ENCODE data around the gene NBEA.

The NBEA gene

GRCh38 chr13:35694549-35695447 lies 752.7 kb downstream of the NBEA start:
- CTCF ChIA-PET = no interaction called here
- no peak for TF ChIP-seq ZNF366 (tag by site-specific recombination; conservative IDR thresholded peaks at IDR 0.05)
- TF ChIP-seq ZNF37A (tag by site-specific recombination; IDR thresholded peaks at IDR 0.05) = no peak
- no peak for TF ChIP-seq ZNF174 (tag by site-specific recombination; IDR thresholded peaks at IDR 0.05)
- TF ChIP-seq ZNF704 (tag by site-specific recombination; IDR thresholded peaks at IDR 0.05) = no peak
- no peak for TF ChIP-seq GLIS1 (tag by site-specific recombination; IDR thresholded peaks at IDR 0.05)
- no peak for TF ChIP-seq KLF9 (tag by site-specific recombination; IDR thresholded peaks at IDR 0.05; ENCODE audit: low read depth)
- TF ChIP-seq ZNF501 (tag by site-specific recombination; IDR thresholded peaks at IDR 0.05) = no peak
- no peak for TF ChIP-seq ZNF175 (tag by site-specific recombination; IDR thresholded peaks at IDR 0.05)
- no peak for TF ChIP-seq ZNF24 (tag by site-specific recombination; IDR thresholded peaks at IDR 0.05)
- TF ChIP-seq EGR2 (tag by site-specific recombination; IDR thresholded peaks at IDR 0.05; ENCODE audit: low read depth) = no peak
- no peak for TF ChIP-seq ZXDB (tag by site-specific recombination; IDR thresholded peaks at IDR 0.05)
- no peak for TF ChIP-seq ZNF549 (tag by site-specific recombination; IDR thresholded peaks at IDR 0.05)
- TF ChIP-seq ZSCAN30 (tag by site-specific recombination; IDR thresholded peaks at IDR 0.05) = no peak
- no peak for TF ChIP-seq BCL11A (tag by site-specific recombination; IDR thresholded peaks at IDR 0.05; ENCODE audit: low read depth)
- TF ChIP-seq ZNF791 (tag by site-specific recombination; IDR thresholded peaks at IDR 0.05) = no peak
- TF ChIP-seq ZNF76 (tag by site-specific recombination; IDR thresholded peaks at IDR 0.05; ENCODE audit: borderline replicate concordance, low read depth) = no peak
- TF ChIP-seq ZNF362 (tag by site-specific recombination; IDR thresholded peaks at IDR 0.05) = no peak
- TF ChIP-seq ZNF785 (tag by site-specific recombination; IDR thresholded peaks at IDR 0.05) = no peak

GRCh38 chr13:35695448-35695770 lies 753.3 kb downstream of the NBEA start:
- ChIA-PET CTCF (no interaction called here), POLR2A (no interaction called here)
- H3K4me3 ChIP-seq (ENCODE audit: low read depth, low read length) = no peak overlapping the region
- no peaks in the 10 kb centered on the region for H3K9me3 ChIP-seq (ENCODE audit: control insufficient read depth, insufficient read depth, low read depth, low read length)
- TF ChIP-seq ZNF202 (tag by site-specific recombination; IDR thresholded peaks at IDR 0.05; ENCODE audit: borderline replicate concordance) (no peak), ZNF18 (tag by site-specific recombination; IDR thresholded peaks at IDR 0.05) (no peak), ZNF292 (tag by site-specific recombination; IDR thresholded peaks at IDR 0.05; ENCODE audit: borderline replicate concordance, low read depth) (no peak), ZNF335 (tag by site-specific recombination; conservative IDR thresholded peaks at IDR 0.05) (no peak), SP3 (tag by site-specific recombination; IDR thresholded peaks at IDR 0.05) (no peak), ZSCAN16 (tag by site-specific recombination; IDR thresholded peaks at IDR 0.05) (no peak), ZNF513 (tag by site-specific recombination; IDR thresholded peaks at IDR 0.05) (no peak), ZFP37 (tag by site-specific recombination; IDR thresholded peaks at IDR 0.05) (no peak), ZNF48 (tag by site-specific recombination; IDR thresholded peaks at IDR 0.05) (no peak), ZNF175 (tag by site-specific recombination; IDR thresholded peaks at IDR 0.05) (no peak), ZNF211 (tag by site-specific recombination; IDR thresholded peaks at IDR 0.05; ENCODE audit: low read depth) (no peak)
- H3K36me3 ChIP-seq (ENCODE audit: control insufficient read depth in 2 of 2, insufficient read depth in 1 of 2, low read length in 2 of 2) = no peaks in the 10 kb centered on the region
- H3K27ac ChIP-seq (ENCODE audit: extremely low read depth, low read depth, low read length) = no peak overlapping the region
- H3K4me1 ChIP-seq (ENCODE audit: control insufficient read depth, insufficient read depth, low read length) = no peaks in the 10 kb centered on the region

More at GRCh38 chr13:35694549-35695447, 752.7 kb downstream of the NBEA start:
- no peak overlapping the region for H3K27ac ChIP-seq (ENCODE audit: extremely low read depth, low read depth, low read length)
- H3K36me3 ChIP-seq (ENCODE audit: control insufficient read depth in 2 of 2, insufficient read depth in 1 of 2, low read length in 2 of 2) = no peaks in the 10 kb centered on the region
- H3K9me3 ChIP-seq (ENCODE audit: control insufficient read depth, insufficient read depth, low read depth, low read length) = no peaks in the 10 kb centered on the region
- H3K4me3 ChIP-seq (ENCODE audit: low read depth, low read length) = no peak overlapping the region
- POLR2A ChIA-PET = no interaction called here
- no peaks in the 10 kb centered on the region for H3K4me1 ChIP-seq (ENCODE audit: control insufficient read depth, insufficient read depth, low read length)
